Adipose tissue (tissue), 3 donors: ENCODE results near the gene MYLK. TPM values are rescaled to one million over a fixed set of nuclear protein-coding genes. Genes with fewer than 3 reads are reported as not detected.
"Not testable (repeated sequence)": the region's sequence is repeated elsewhere in the genome, so short reads cannot be mapped to it uniquely, and the experiment has no call there.

Experiments used
- H3K27ac ChIP-seq: one replicate; pipeline ENCODE4 v1.5.1; 2013; ENCODE audit warnings: low read depth, low read length
- WGBS, 3 donors: extraction: QIAGEN DNeasy Blood & Tissue Kit; methylation state at CpG; one replicate each; pipeline ENCODE4 v1.1.7; 2013; 5-methylcytosine and 5-hydroxymethylcytosine counted together
- polyA plus RNA-seq, 3 donors: library from polyadenylated mRNA; stranded (reverse); fragments of 200-250 nt; gene quantifications; one replicate each; pipeline ENCODE4 v1.2.3, GENCODE V29; 2013
- donor health status: healthy with polysubstance abuse.
- donor health status: Bipolar disorder and iron deficiency.
- donor health status: healthy.

The MYLK gene, protein sequence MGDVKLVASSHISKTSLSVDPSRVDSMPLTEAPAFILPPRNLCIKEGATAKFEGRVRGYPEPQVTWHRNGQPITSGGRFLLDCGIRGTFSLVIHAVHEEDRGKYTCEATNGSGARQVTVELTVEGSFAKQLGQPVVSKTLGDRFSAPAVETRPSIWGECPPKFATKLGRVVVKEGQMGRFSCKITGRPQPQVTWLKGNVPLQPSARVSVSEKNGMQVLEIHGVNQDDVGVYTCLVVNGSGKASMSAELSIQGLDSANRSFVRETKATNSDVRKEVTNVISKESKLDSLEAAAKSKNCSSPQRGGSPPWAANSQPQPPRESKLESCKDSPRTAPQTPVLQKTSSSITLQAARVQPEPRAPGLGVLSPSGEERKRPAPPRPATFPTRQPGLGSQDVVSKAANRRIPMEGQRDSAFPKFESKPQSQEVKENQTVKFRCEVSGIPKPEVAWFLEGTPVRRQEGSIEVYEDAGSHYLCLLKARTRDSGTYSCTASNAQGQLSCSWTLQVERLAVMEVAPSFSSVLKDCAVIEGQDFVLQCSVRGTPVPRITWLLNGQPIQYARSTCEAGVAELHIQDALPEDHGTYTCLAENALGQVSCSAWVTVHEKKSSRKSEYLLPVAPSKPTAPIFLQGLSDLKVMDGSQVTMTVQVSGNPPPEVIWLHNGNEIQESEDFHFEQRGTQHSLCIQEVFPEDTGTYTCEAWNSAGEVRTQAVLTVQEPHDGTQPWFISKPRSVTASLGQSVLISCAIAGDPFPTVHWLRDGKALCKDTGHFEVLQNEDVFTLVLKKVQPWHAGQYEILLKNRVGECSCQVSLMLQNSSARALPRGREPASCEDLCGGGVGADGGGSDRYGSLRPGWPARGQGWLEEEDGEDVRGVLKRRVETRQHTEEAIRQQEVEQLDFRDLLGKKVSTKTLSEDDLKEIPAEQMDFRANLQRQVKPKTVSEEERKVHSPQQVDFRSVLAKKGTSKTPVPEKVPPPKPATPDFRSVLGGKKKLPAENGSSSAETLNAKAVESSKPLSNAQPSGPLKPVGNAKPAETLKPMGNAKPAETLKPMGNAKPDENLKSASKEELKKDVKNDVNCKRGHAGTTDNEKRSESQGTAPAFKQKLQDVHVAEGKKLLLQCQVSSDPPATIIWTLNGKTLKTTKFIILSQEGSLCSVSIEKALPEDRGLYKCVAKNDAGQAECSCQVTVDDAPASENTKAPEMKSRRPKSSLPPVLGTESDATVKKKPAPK (N-terminal part only)
- polyA plus RNA-seq, result 10 to 100 TPM in 2 of 3 donors, 1 to 10 TPM in 1; 8.5 to 33.0 (median 16.0) TPM

DNA sequence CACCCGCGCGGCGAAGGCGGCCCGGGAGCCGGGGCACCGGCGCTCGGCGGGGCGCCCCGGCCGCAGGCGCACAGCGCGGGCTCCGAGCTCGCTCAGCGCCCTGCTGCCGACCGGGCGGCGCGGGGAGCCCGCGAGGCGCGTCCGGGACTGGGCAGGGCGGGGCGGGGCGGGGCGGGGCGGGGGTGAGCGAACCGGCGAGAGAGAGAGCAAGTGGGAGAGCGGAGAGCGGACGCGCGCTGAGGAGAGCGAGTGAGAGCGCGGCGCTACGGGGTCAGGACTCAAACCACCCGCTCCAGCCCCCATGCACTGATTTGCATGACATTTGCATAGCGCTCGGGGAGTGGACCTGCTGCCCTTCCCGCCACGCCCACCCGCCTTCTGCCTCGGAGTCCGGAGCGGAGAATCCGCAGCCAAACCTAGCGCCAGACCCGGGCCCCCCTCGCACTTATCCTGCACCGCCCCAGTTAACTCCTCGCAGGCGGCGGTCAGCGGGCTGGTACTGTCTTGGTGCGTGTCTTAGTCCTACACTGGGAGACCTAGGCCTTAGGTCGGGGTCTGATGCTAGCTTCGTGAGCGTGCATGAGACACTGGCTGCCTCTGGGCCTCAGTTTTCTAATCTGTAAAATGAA lies at the start of gene MYLK:
Gene MYLK (minus strand): TSS at position 130 of the 629 bp plus-strand sequence. CDS start 90,491 bp downstream, outside the sequence.
- no peak within 1 kb of the TSS for H3K27ac ChIP-seq
- WGBS, 3 donors, result 1 to 2% (median 2%) methylated on average over 49 to 70 of the region's 70 CpGs

GRCh38 chr3:123930445-123930844 lies 46.3 kb upstream of the MYLK start:
- H3K27ac ChIP-seq, result no peak overlapping the region

DNA sequence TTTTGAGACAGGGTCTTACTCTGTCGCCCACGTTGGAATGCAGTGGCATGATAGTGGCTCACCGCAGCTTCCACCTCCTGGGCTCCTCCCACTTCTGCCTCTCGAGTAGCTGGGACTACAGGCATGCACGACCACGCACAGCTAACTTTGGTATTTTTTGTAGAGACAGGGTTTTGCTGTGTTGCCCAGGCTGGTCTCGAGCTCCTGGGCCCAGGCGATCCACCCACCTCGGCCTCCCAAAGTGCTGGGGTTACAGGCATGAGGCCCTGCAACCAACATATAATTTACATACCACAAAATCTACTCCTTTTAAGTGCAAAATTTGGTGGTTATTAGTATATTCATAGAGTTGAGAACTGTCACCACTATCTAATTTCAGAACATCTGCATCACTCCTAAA lies 45.2 kb upstream of the MYLK start:
- WGBS, 3 donors, result 95 to 98% (median 95%) methylated on average over 9 of the region's 9 CpGs
- H3K27ac ChIP-seq, result no peak overlapping the region

DNA sequence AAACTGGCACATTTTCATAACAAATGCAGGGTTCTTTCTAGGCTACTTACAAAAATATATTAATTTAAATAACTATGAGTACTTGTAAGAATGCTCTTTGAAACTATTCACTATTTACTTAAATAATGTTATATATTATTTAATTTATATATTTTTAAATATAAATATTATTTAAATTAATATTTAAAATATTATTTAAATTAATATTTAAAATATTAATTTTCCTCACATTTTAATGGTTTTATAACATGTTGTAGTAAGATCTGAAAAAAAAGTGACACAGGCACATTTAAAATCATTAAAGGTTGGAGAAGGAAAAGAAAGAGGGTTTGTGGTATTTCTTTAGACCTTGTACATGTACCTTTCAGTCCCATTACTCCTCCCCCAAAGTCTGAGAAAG lies 42.3 kb upstream of the MYLK start:
- H3K27ac ChIP-seq, result no peak overlapping the region

GRCh38 chr3:123920868-123921267 lies 36.7 kb upstream of the MYLK start:
- H3K27ac ChIP-seq, result no peak overlapping the region

GRCh38 chr3:123920383-123920782 lies 36.3 kb upstream of the MYLK start:
- no peak overlapping the region for H3K27ac ChIP-seq
- 95 to 97% (median 97%) methylated on average over 1 of the region's 1 CpG for WGBS, 3 donors

GRCh38 chr3:123919353-123919752 lies 35.2 kb upstream of the MYLK start:
- H3K27ac ChIP-seq, result no peak overlapping the region
- whole genome bisulfite sequencing, 3 donors, result 87 to 98% (median 94%) methylated on average over 3 of the region's 3 CpGs

- 76 to 98% (median 78%) methylated on average over 5 of the region's 5 CpGs for WGBS, 3 donors
- H3K27ac ChIP-seq, result no peak overlapping the region
These were observed 30.7 kb upstream of the MYLK start for GRCh38 chr3:123914829-123915228.

DNA sequence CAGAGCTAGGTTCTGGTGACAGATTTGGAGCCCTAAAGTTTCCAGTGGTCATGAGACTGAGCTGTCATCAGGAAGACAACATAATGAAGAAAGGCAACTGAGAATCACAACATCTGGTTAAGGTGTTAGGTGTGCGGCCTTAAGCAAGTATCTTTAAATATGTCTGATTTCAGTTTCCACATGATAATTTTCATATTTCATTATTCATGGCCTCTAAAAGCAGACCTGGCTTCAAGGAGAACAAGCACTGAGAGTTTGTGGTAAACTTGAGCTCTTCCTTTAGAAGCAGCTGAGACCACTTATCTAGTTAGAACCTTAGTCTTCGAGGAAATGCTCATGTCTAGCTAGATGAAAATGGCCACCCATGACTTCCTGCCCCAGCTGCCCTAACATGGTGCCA lies 25.7 kb upstream of the MYLK start:
- no peak overlapping the region for H3K27ac ChIP-seq
- 91 to 98% (median 95%) methylated on average over 2 of the region's 2 CpGs for WGBS, 3 donors

DNA sequence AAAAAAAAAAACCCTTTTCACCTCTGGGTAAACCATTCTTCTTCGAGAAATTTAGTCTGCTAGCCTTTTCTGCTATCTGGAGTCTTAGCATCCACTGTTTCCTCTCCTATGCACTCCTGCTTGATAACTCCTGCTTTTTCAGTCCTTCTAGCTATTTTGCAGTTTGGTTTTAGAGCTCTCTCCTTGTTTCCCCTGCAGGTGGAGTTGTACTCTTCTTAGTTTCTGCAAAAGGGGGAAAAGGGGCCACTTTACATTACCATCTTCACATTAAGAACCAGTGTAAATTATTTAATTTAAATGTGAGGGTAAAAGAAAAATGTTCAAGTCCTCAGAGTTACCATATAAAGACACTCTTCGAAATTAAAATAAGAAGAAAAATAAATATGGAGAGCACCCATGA lies 23.6 kb upstream of the MYLK start:
- 66 to 79% (median 77%) methylated on average over 2 of the region's 2 CpGs for WGBS, 3 donors
- no peak overlapping the region for H3K27ac ChIP-seq

DNA sequence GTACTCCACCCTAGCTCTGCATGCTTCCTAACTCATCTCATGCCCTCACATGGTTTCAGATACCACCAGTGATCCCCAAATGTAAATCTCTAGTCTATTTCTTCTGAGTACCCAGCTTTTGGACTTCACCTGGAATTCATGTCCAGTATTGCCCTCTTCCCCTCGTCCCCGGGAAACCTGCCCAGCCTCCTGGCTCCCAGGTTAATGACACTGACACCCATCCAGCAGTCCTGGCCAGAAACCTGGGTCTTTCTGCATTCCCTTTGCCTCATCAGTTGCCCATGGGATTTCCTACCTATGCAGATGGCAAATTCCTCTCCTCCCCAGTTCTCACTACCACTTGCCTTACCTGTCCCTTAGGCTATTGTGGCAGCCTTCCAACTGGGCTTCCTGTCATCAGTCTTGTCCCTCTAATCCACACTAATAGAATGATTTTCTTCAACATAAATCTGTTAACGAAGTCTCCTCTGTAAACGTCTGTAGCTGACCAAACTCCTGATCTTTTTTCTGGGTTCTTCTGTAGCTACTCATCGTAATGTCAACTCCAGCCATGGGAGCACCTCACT lies 15.3 kb upstream of the MYLK start:
- 79 to 88% (median 88%) methylated on average over 5 of the region's 5 CpGs for WGBS, 3 donors
- H3K27ac ChIP-seq, result no peak overlapping the region

GRCh38 chr3:123893012-123893411 lies 8.9 kb upstream of the MYLK start:
- WGBS, 3 donors, result 80 to 88% (median 86%) methylated on average over 1 of the region's 1 CpG
- H3K27ac ChIP-seq, result no peak overlapping the region

DNA sequence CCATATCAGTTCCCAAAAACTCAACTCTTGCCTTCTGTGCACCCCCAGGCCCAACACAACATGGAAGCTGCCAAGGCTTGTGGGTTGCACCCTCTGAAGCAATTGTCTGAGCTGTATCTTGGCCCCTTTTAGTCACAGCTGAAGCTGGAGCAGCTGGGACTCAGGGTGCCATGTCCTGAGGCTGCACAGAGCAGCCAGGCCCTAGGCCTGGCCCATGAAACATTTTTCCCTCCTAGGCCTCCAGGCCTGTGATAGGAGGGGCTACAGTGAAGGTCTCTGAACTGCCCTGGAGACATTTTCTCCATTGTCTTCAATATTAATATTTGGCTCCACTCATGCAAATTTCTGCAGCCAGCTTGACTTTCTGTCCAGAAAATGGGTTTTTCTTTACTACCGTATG lies 8.1 kb upstream of the MYLK start:
- 0 to 57% (median 0%) methylated on average over 1 of the region's 1 CpG for WGBS, 3 donors
- no peak overlapping the region for H3K27ac ChIP-seq

DNA sequence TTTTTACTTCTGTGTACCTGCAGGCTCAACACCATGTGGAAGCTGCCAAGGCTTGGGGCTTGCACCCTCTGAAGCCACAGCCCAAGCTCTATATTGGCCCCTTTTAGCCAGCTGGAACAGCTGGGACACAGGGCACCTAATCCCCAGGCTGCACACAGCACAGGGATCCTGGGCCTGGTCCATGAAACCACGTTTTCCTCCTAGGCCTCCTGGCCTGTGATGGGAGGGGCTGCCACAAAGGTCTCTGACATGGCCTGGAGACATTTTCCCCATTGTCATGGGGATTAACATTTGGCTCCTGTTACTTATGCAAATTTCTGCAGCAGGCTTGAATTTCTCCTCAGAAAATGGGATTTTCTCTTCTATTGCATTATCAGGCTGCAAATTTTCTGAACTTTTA lies 6.9 kb upstream of the MYLK start:
- whole genome bisulfite sequencing, 3 donors, result 26 to 66% (median 53%) methylated on average over 1 of the region's 1 CpG
- H3K27ac ChIP-seq, result not testable (repeated sequence)

DNA sequence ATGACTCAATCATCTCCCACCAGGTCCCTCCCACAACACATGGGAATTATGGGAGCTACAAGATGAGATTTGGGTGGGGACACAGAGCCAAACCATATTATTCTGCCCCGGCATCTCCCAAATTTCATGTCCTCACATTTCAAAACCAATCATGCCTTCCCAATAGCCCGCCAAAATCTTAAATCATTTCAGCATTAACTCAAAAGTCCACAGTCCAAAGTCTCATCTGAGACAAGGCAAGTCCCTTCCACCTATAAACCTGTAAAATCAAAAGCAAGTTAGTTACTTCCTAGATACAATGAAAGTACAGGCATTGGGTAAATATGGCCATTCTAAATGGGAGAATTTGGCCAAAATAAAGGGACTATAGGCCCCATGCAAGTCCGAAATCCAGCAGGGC lies 6.0 kb upstream of the MYLK start:
- not testable (repeated sequence) for H3K27ac ChIP-seq
- WGBS, 3 donors, result 96 to 97% (median 96%) methylated on average over 3 of the region's 3 CpGs

DNA sequence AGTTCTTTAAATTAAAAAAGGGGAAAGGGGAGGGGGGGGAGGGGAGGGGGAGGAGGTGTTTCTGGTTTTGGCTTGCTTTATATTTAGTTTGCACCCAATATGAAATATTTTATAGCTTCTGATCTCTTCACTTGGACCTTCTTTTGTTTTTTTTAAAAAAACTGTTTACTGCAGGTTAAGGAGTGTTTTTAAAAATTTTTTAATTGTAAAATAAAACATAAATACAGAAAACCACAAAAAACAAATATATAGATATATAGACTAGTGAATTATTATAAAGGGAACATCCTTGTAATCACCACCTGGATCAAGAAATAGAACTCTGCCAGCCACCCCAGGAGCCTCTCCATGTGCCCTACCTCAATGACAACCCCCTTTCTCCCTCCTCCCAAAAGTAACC lies 861 bp upstream of the MYLK start:
- no peak overlapping the region for H3K27ac ChIP-seq

- no peak overlapping the region for H3K27ac ChIP-seq
- 4 to 5% (median 4%) methylated on average over 29 of the region's 29 CpGs for WGBS, 3 donors
These were observed 380 bp downstream of the MYLK start for GRCh38 chr3:123883701-123884202.

GRCh38 chr3:123883111-123883510 lies 1.0 kb downstream of the MYLK start:
- WGBS, 3 donors, result 44 to 72% (median 46%) methylated on average over 4 of the region's 4 CpGs
- no peak overlapping the region for H3K27ac ChIP-seq
